ENCODE results near the gene FCRLA.

FCRLA gene

GRCh38 chr1:161735837-161736236, 28.8 kb downstream of the FCRLA start:
- no peak for TF ChIP-seq GATA1 (IDR thresholded peaks at IDR 0.05; ENCODE audit: low read depth, low read length)
- TF ChIP-seq POLR2A (IDR thresholded peaks at IDR 0.05; ENCODE audit: low read length) = no peak
- no peak for DNase-seq

GRCh38 chr1:161736335-161736969, 29.4 kb downstream of the FCRLA start:
- DNase-seq = peak in 1 of 2 experiments; percentile 27
- no peak for TF ChIP-seq GATA1 (IDR thresholded peaks at IDR 0.05; ENCODE audit: low read depth, low read length)
- no peak for TF ChIP-seq POLR2A (IDR thresholded peaks at IDR 0.05; ENCODE audit: low read length)

- DNase-seq = no peak
These were observed 30.6 kb downstream of the FCRLA start for GRCh38 chr1:161737625-161738024.

GRCh38 chr1:161738627-161739287, 31.7 kb downstream of the FCRLA start:
- peak; percentile 90 for DNase-seq
- no peak for TF ChIP-seq POLR2A (IDR thresholded peaks at IDR 0.05; ENCODE audit: low read length)
- no peak for TF ChIP-seq GATA1 (IDR thresholded peaks at IDR 0.05; ENCODE audit: low read depth, low read length)

More at GRCh38 chr1:161737625-161738024, 30.6 kb downstream of the FCRLA start:
- TF ChIP-seq GATA1 (IDR thresholded peaks at IDR 0.05; ENCODE audit: low read depth, low read length) (no peak), POLR2A (IDR thresholded peaks at IDR 0.05; ENCODE audit: low read length) (no peak)

- TF ChIP-seq POLR2A (IDR thresholded peaks at IDR 0.05; ENCODE audit: low read length) (no peak), GATA1 (IDR thresholded peaks at IDR 0.05; ENCODE audit: low read depth, low read length) (no peak)
- no peak for DNase-seq
These were observed 33.0 kb downstream of the FCRLA start for GRCh38 chr1:161739865-161740566.

GRCh38 chr1:161740921-161741320, 33.9 kb downstream of the FCRLA start:
- DNase-seq = no peak
- TF ChIP-seq POLR2A (IDR thresholded peaks at IDR 0.05; ENCODE audit: low read length) (no peak), GATA1 (IDR thresholded peaks at IDR 0.05; ENCODE audit: low read depth, low read length) (no peak)

GRCh38 chr1:161743231-161743630, 36.2 kb downstream of the FCRLA start:
- TF ChIP-seq GATA1 (IDR thresholded peaks at IDR 0.05; ENCODE audit: low read depth, low read length) = no peak
- no peak for TF ChIP-seq POLR2A (IDR thresholded peaks at IDR 0.05; ENCODE audit: low read length)
- DNase-seq = no peak

- no peak for TF ChIP-seq POLR2A (IDR thresholded peaks at IDR 0.05; ENCODE audit: low read length)
- no peak for TF ChIP-seq GATA1 (IDR thresholded peaks at IDR 0.05; ENCODE audit: low read depth, low read length)
These were observed 40.8 kb downstream of the FCRLA start for GRCh38 chr1:161747801-161748200.

GRCh38 chr1:161749509-161750407, 42.7 kb downstream of the FCRLA start, which contains the start of gene DUSP12:
Gene DUSP12 (plus strand): TSS chr1:161749786. CDS start chr1:161749802, 16 bp downstream.
- peak; percentile 94 to 95 for DNase-seq
- TF ChIP-seq GATA1 (IDR thresholded peaks at IDR 0.05; ENCODE audit: low read depth, low read length) (no peak), POLR2A (IDR thresholded peaks at IDR 0.05; ENCODE audit: low read length) (peak; percentile 89)

More at GRCh38 chr1:161747801-161748200, 40.8 kb downstream of the FCRLA start:
- DNase-seq = no peak

GRCh38 chr1:161763522-161764098, 56.6 kb downstream of the FCRLA start:
- TF ChIP-seq GATA1 (IDR thresholded peaks at IDR 0.05; ENCODE audit: low read depth, low read length) (no peak), POLR2A (IDR thresholded peaks at IDR 0.05; ENCODE audit: low read length) (no peak)
- peak; percentile 49 to 69 for DNase-seq
